CD4-positive, CD25-positive, alpha-beta regulatory T cell (primary cell): ENCODE data around the gene MVB12B. TPM values are rescaled to one million over a fixed set of nuclear protein-coding genes. Genes with fewer than 3 reads are reported as not detected.

Source experiments
- ATAC-seq, 2 donors: fragments of 150-1000 bp; cut with Tn5 transposase; one replicate each; pipeline ENCODE4 v1.10.0; 2021; ENCODE audit warnings: low read depth in 2 of 2, moderate number of reproducible peaks in 2 of 2, moderate library complexity in 1 of 2
- DNase-seq, 3 donors: peaks; one replicate each; pipeline versions ENCODE4 v3.0.0 to v3.0.0-alpha.2; 2012 to 2022; ENCODE audit warnings: mixed read lengths in 1 of 3
- H3K27ac ChIP-seq: one replicate; pipeline ENCODE4 v1.7.0; 2013; ENCODE audit warnings: mild to moderate bottlenecking, low read length; ENCODE audit not compliant: insufficient read depth, poor library complexity, severe bottlenecking
- H3K27me3 ChIP-seq: one replicate; pipeline ENCODE4 v1.7.0; 2013; ENCODE audit warnings: low read length; ENCODE audit not compliant: control insufficient read depth, insufficient read depth
- H3K36me3 ChIP-seq: one replicate; pipeline ENCODE4 v1.7.0; 2013; ENCODE audit warnings: mild to moderate bottlenecking, low read length, moderate library complexity; ENCODE audit not compliant: control insufficient read depth, insufficient read depth
- H3K4me1 ChIP-seq: 2 replicates; pipeline ENCODE4 v1.7.0; 2013; ENCODE audit warnings: mild to moderate bottlenecking, low read length; ENCODE audit not compliant: insufficient read depth, control insufficient read depth, poor library complexity, severe bottlenecking
- H3K4me3 ChIP-seq: one replicate; pipeline ENCODE4 v1.7.0; 2013; ENCODE audit warnings: low read depth, mild to moderate bottlenecking, low read length, moderate library complexity
- H3K9me3 ChIP-seq, 2 experiments: 1 replicate in 1 of 2; 2 replicates in 1 of 2; pipeline ENCODE4 v1.7.0; 2013; ENCODE audit warnings: low read length in 2 of 2, mild to moderate bottlenecking in 1 of 2, moderate library complexity in 1 of 2; ENCODE audit not compliant: control insufficient read depth in 2 of 2
- H3K27ac Mint-ChIP-seq, 3 donors: one replicate each; pipeline ENCODE4 v1.8.0; 2020 to 2022; ENCODE audit warnings: mild to moderate bottlenecking in 3 of 3, mixed read lengths in 3 of 3, moderate library complexity in 2 of 3
- H3K27me3 Mint-ChIP-seq: one replicate; pipeline ENCODE4 v1.8.0; 2022; ENCODE audit warnings: mild to moderate bottlenecking, mixed read lengths
- H3K36me3 Mint-ChIP-seq: one replicate; pipeline ENCODE4 v1.8.0; 2020; ENCODE audit warnings: mixed read lengths
- H3K4me1 Mint-ChIP-seq, 4 donors: one replicate each; pipeline ENCODE4 v1.8.0; 2020 to 2022; ENCODE audit warnings: mixed read lengths in 4 of 4, mild to moderate bottlenecking in 1 of 4
- H3K4me3 Mint-ChIP-seq, 4 donors: one replicate each; pipeline ENCODE4 v1.8.0; 2020 to 2022; ENCODE audit warnings: mild to moderate bottlenecking in 4 of 4, mixed read lengths in 4 of 4, moderate library complexity in 3 of 4
- H3K9me3 Mint-ChIP-seq, 7 donors: one replicate each; pipeline ENCODE4 v1.8.0; 2020 to 2022; ENCODE audit warnings: mixed read lengths in 7 of 7, mild to moderate bottlenecking in 3 of 7, moderate library complexity in 2 of 7
- polyA plus RNA-seq, 4 donors: library from polyadenylated mRNA; unstranded; fragments of 300-500 nt; fragmentation: Illumina TruSeq; gene quantifications; one replicate each; pipeline ENCODE4 v1.2.3, GENCODE V29; 2021
- total RNA-seq: library from RNA; stranded (reverse); gene quantifications from one replicate; pipeline ENCODE4 v1.2.3, GENCODE V29; 2022

The MVB12B gene
- total and polyA plus RNA-seq, 5 donors from 2014 or later, result 0.60 to 5.1 (median 1.4) TPM

DNA sequence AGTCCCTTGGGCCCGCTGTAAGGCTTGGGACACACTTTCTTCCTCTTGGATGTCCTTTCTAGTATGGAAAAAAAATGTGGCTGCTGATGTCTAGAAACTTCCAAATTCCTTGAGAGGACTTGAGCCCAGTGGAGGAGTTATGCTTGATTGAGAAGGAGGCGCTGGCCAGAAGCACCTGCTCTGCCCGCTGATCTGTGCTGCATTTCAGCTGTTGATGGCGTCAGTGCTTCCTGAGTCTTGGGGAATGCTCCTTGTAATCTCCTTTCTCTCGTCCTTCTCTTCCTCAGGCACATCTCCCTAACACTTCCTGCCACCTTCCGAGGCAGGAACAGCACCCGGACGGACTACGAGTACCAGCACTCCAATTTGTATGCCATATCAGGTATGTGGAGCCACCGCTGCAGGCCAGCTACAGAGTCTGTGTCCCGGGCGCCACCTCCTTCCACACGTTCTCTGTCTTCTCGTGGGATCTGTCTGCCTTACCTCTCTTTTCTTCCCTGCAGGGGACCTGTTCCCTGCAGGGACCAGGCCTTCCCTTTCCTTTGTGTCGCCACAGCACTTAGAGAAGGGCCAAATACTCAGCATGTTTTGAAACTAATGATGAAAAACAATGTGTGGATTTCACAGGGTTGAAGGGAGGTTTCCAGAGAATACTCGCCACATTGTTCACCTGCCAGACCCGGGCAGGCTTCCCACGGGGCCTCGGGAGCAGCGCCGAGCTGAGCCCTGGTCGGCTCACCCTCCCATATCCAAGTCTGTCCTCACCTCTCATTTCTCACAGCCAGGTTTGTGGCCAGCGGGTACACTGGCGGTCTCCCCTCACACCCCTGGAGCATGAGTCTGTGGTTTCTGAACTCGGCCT, 95.2 kb downstream of the MVB12B start:
- H3K4me3 ChIP-seq, result no peak overlapping the region
- H3K27ac Mint-ChIP-seq, result no peak overlapping the region
- no peaks in the 10 kb centered on the region for H3K9me3 ChIP-seq
- ATAC-seq (no peak), DNase-seq (no peak)
- H3K4me3 Mint-ChIP-seq, result no peak overlapping the region
- peaks cover 10% of the 10 kb centered on the region for H3K4me1 ChIP-seq
- peaks cover 3 to 18% (median 4%) of the 10 kb centered on the region in 4 donors for H3K4me1 Mint-ChIP-seq
- H3K36me3 Mint-ChIP-seq, result peaks cover 7% of the 10 kb centered on the region
- H3K27me3 ChIP-seq, result no peaks in the 10 kb centered on the region
- no peak overlapping the region for H3K27ac ChIP-seq
- H3K27me3 Mint-ChIP-seq, result no peaks in the 10 kb centered on the region
- no peaks in the 10 kb centered on the region for H3K9me3 Mint-ChIP-seq
- no peaks in the 10 kb centered on the region for H3K36me3 ChIP-seq

DNA sequence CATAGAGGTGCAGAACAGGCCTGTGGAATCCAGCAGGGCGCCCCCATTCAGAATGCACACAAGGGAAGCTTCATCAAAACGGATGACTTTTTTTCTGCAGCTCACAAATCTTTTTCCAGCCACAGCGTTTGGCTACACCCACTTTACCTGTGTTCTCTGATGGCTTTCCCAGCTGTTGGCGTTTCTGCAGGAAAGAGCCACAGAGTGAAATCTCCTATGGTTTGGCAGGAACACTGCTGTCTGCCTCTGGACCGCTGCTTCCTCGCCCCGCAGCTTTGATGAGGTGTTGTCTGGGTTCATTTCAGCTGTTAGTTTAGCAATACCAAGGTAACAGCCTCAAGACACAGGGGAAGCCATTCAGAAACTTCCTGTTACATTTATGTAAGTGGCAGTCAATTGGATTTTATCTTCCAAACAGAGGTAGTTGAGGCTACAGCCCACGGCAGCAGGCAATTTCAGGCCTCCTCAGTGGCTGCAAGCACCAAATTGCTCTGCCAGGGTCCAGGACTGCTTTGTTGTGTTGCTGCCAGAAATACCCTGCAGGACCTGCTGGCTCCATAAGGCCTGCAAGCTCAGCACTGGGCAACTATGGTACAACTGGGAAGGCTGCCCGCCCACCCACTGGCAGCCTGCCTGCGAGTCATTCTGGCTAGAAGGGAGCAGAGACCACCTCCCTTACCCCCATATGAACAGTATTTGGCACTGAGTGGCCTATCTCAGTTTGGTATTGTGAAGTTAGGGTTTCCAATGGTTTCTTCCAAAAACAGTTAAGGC, 96.7 kb downstream of the MVB12B start:
- DNase-seq (peak in 1 of 3 donors; percentile 8), ATAC-seq (peak in 1 of 2 donors; percentile 25)
- no peak overlapping the region for H3K4me3 Mint-ChIP-seq
- H3K27me3 ChIP-seq, result no peaks in the 10 kb centered on the region
- no peak overlapping the region for H3K27ac ChIP-seq
- peaks cover 0 to 18% (median 5%) of the 10 kb centered on the region in 4 donors for H3K4me1 Mint-ChIP-seq
- no peaks in the 10 kb centered on the region for H3K27me3 Mint-ChIP-seq
- no peaks in the 10 kb centered on the region for H3K9me3 Mint-ChIP-seq
- H3K9me3 ChIP-seq, result no peaks in the 10 kb centered on the region
- H3K27ac Mint-ChIP-seq, result peak overlapping the region in 2 of 3 donors; percentile 39 to 54
- H3K4me3 ChIP-seq, result no peak overlapping the region
- H3K36me3 ChIP-seq, result no peaks in the 10 kb centered on the region
- H3K36me3 Mint-ChIP-seq, result peaks cover 7% of the 10 kb centered on the region
- H3K4me1 ChIP-seq, result peaks cover 10% of the 10 kb centered on the region

DNA sequence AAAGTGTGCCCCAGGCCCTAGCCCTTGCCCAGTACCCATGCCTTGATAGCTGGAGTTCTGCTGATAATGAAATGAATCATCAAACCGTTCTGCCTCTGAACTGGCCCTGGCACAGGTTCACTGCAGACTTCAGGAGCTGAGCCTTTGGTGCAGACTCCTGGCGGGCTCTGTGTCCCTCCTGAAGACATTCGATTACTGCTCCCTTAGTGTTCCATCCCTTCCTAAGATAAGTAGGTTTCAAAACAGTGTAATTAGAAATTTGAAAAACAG, 97.2 kb downstream of the MVB12B start:
- H3K9me3 Mint-ChIP-seq, result no peaks in the 10 kb centered on the region
- DNase-seq, result no peak
- Histone ChIP-seq H3K4me3 (no peak overlapping the region), H3K36me3 (no peaks in the 10 kb centered on the region), H3K4me1 (peaks cover 10% of the 10 kb centered on the region), H3K27ac (no peak overlapping the region), H3K9me3 (no peaks in the 10 kb centered on the region), H3K27me3 (no peaks in the 10 kb centered on the region)
- peaks cover 7% of the 10 kb centered on the region for H3K36me3 Mint-ChIP-seq
- peaks cover 0 to 16% (median 5%) of the 10 kb centered on the region in 4 donors for H3K4me1 Mint-ChIP-seq
- H3K4me3 Mint-ChIP-seq, result no peak overlapping the region
- H3K27me3 Mint-ChIP-seq, result no peaks in the 10 kb centered on the region
- no peak for ATAC-seq
- H3K27ac Mint-ChIP-seq, result peak overlapping the region in 2 of 3 donors; percentile 39 to 54

DNA sequence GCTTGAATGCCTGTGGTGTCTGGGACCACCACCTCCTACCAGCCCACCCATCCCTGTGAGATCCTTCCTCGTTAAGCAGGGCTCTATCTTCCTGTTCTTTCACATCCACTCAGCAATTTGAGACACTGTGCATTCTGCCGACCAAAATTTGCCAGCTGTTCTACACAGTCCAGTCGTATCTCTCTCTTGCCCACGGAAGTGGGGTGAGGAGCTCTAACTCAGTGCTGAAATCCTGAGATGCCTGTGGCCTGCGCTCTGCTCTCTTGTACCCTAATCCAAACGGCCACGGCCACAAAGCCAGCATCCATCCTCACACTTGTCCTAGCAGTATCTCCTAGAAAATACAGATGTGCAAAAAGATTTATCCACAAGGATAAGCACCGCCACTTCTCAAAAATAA, 97.9 kb downstream of the MVB12B start:
- Mint-ChIP-seq H3K4me1 (peaks cover 0 to 16% (median 5%) of the 10 kb centered on the region in 4 donors), H3K9me3 (no peaks in the 10 kb centered on the region), H3K27ac (peak overlapping the region in 1 of 3 donors; percentile 60), H3K4me3 (no peak overlapping the region), H3K36me3 (peaks cover 7% of the 10 kb centered on the region), H3K27me3 (no peaks in the 10 kb centered on the region)
- no peaks in the 10 kb centered on the region for H3K9me3 ChIP-seq
- H3K36me3 ChIP-seq, result no peaks in the 10 kb centered on the region
- H3K27me3 ChIP-seq, result no peaks in the 10 kb centered on the region
- no peak overlapping the region for H3K27ac ChIP-seq
- peaks cover 10% of the 10 kb centered on the region for H3K4me1 ChIP-seq
- no peak overlapping the region for H3K4me3 ChIP-seq
- ATAC-seq (no peak), DNase-seq (no peak)

DNA sequence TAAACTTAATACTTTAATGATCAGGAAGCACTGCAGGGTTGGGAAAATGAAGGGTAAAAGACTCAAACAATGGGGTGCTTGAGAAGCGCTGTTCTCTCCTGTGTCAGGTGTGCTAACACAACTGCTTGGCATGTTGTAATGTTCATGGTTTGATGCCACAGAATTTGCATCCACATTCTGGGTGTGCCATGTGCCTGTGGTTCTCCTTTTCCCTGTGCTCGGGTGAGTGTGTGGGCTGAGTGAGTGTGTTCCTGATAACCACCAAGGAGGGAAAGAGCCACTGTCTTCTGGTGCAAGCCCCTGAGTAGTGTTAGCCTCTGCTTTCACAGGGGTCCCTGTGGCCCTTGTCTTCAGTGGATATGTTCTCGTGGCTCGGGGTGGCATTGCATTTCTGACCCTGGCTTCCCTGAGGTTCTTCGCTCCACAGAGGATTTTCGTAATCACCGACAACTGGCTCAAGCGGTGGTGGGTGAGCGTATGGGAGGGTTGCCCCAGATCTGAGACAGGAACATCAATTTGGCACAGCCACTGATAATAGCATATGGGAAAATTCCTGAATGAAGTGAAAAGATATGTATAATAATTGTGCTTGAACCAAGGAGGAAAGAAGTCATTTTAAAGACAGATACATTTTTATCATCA, 102.0 kb downstream of the MVB12B start:
- Mint-ChIP-seq H3K4me1 (peaks cover 0 to 8% (median 5%) of the 10 kb centered on the region in 4 donors), H3K27me3 (no peaks in the 10 kb centered on the region), H3K36me3 (peaks cover 7% of the 10 kb centered on the region), H3K9me3 (no peaks in the 10 kb centered on the region), H3K4me3 (no peak overlapping the region), H3K27ac (peak overlapping the region in 1 of 3 donors; percentile 12)
- H3K27me3 ChIP-seq, result no peaks in the 10 kb centered on the region
- H3K36me3 ChIP-seq, result no peaks in the 10 kb centered on the region
- DNase-seq (no peak), ATAC-seq (no peak)
- H3K4me3 ChIP-seq, result no peak overlapping the region
- peaks cover under 1% of the 10 kb centered on the region for H3K4me1 ChIP-seq
- H3K27ac ChIP-seq, result no peak overlapping the region
- no peaks in the 10 kb centered on the region for H3K9me3 ChIP-seq

DNA sequence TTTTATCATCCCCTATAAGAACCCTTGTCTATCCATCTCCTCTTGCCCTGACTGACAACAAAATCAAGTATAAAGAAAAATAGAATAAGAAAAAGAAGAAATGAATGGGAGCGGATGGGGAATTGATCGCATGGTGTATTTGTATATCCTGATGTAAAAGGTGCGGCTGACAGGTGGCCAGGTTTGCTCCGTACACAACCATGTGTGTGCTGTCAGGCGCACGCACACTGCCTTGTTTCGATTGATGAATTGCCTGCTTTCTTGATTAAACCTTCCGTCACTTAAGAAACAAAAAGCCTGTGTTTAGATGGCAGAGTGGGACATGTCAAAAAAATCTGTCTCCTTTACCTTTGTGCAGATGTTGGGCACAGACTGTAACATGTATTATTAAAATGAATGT, 102.6 kb downstream of the MVB12B start:
- H3K36me3 Mint-ChIP-seq, result peaks cover 5% of the 10 kb centered on the region
- no peaks in the 10 kb centered on the region for H3K36me3 ChIP-seq
- H3K27me3 Mint-ChIP-seq, result no peaks in the 10 kb centered on the region
- H3K27me3 ChIP-seq, result no peaks in the 10 kb centered on the region
- no peaks in the 10 kb centered on the region for H3K9me3 Mint-ChIP-seq
- no peak overlapping the region for H3K4me3 ChIP-seq
- no peak overlapping the region for H3K4me3 Mint-ChIP-seq
- DNase-seq (no peak), ATAC-seq (no peak)
- peak overlapping the region in 2 of 3 donors; percentile 12 to 88 for H3K27ac Mint-ChIP-seq
- no peaks in the 10 kb centered on the region for H3K9me3 ChIP-seq
- peaks cover 0 to 6% (median under 1%) of the 10 kb centered on the region in 4 donors for H3K4me1 Mint-ChIP-seq
- H3K4me1 ChIP-seq, result no peaks in the 10 kb centered on the region
- no peak overlapping the region for H3K27ac ChIP-seq

DNA sequence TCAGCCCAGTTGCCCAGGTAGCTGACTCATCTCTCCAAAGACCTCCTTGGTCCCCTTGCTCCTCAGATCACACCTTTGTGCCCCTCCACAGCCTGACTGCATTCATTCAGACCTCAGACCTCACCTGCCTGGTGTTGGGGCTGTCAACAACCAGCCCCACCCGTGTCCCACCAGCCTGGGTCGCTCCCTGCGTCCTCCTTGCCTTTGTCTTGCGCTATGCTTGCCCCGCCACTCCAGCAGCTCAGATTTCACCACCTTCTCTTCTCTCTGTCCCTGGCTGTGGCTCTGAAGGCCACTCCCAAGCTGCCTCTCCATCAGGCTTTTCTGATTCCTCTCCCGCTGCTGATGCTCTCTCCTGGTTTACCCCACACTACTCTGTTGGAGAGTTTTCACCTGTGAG, 103.5 kb downstream of the MVB12B start:
- Mint-ChIP-seq H3K4me3 (no peak overlapping the region), H3K27me3 (no peaks in the 10 kb centered on the region), H3K9me3 (no peaks in the 10 kb centered on the region), H3K27ac (peak overlapping the region in 1 of 3 donors; percentile 88), H3K36me3 (no peaks in the 10 kb centered on the region), H3K4me1 (peaks cover 0 to 6% (median 0%) of the 10 kb centered on the region in 4 donors)
- no peak for ATAC-seq
- Histone ChIP-seq H3K9me3 (no peaks in the 10 kb centered on the region), H3K36me3 (no peaks in the 10 kb centered on the region), H3K4me3 (no peak overlapping the region), H3K27ac (no peak overlapping the region), H3K4me1 (no peaks in the 10 kb centered on the region), H3K27me3 (no peaks in the 10 kb centered on the region)
- no peak for DNase-seq
